NCI-H2196 treated with DMSO at 0.1 percent for 48 hours (cell line): Measurements from ENCODE around the gene FAHD1.

Experiments used
- DNase-seq: peaks from one replicate; lab custom pipeline; 2025; ENCODE audit not compliant: unreplicated experiment; lab: John Stamatoyannopoulos, UW

FAHD1 gene

GRCh38 chr16:1816396-1817275 lies 10.4 kb upstream of the FAHD1 start:
- no peak for DNase-seq

GRCh38 chr16:1817276-1817589 lies 9.8 kb upstream of the FAHD1 start:
- no peak for DNase-seq

- no peak for DNase-seq
Measured at GRCh38 chr16:1817716-1818115, 9.3 kb upstream of the FAHD1 start.

GRCh38 chr16:1818204-1818872 lies 8.7 kb upstream of the FAHD1 start:
- DNase-seq = no peak

- DNase-seq = no peak
Measured at GRCh38 chr16:1818873-1819525, 8.0 kb upstream of the FAHD1 start.

- no peak for DNase-seq
Measured at GRCh38 chr16:1819611-1820010, 7.4 kb upstream of the FAHD1 start.

GRCh38 chr16:1820096-1820945 lies 6.7 kb upstream of the FAHD1 start:
- no peak for DNase-seq

GRCh38 chr16:1820946-1821290 lies 6.1 kb upstream of the FAHD1 start:
- DNase-seq = no peak

GRCh38 chr16:1821861-1822611 lies 5.0 kb upstream of the FAHD1 start:
- no peak for DNase-seq

- DNase-seq = no peak
Measured at GRCh38 chr16:1822801-1823200, 4.2 kb upstream of the FAHD1 start.

GRCh38 chr16:1823821-1824220 lies 3.2 kb upstream of the FAHD1 start:
- DNase-seq = no peak

- no peak for DNase-seq
Measured at GRCh38 chr16:1825381-1825863, 1.6 kb upstream of the FAHD1 start.

- no peak for DNase-seq
Measured at GRCh38 chr16:1825864-1826690, 929 bp upstream of the FAHD1 start.

GRCh38 chr16:1828645-1829410 lies 1.8 kb downstream of the FAHD1 start:
- DNase-seq = no peak

- DNase-seq = no peak
Measured at GRCh38 chr16:1830213-1830612, 3.2 kb downstream of the FAHD1 start.

GRCh38 chr16:1831186-1832075 lies 4.4 kb downstream of the FAHD1 start:
- no peak for DNase-seq

- DNase-seq = no peak
Measured at GRCh38 chr16:1832838-1833454, 5.9 kb downstream of the FAHD1 start.
